GM19238 (cell line): Measurements from ENCODE around the gene GPNMB.
A peak's percentile ranks its signal among the peaks of the same experiment; 100 is the strongest.

Experiments
- DNase-seq: peaks from one replicate; pipeline ENCODE4 v3.0.0; 2011; ENCODE audit warnings: low spot score; ENCODE audit not compliant: insufficient read length

Gene GPNMB

GRCh38 chr7:23228412-23228811 is 18.2 kb upstream of the GPNMB start:
- DNase-seq = no peak

- DNase-seq = no peak
Observed at GRCh38 chr7:23230641-23231101, 15.9 kb upstream of the GPNMB start.

- DNase-seq = no peak
Observed at GRCh38 chr7:23232966-23233365, 13.6 kb upstream of the GPNMB start.

- no peak for DNase-seq
Observed at GRCh38 chr7:23234569-23235296, 11.8 kb upstream of the GPNMB start.

GRCh38 chr7:23235813-23236221 is 10.8 kb upstream of the GPNMB start:
- DNase-seq = no peak

- DNase-seq = no peak
Observed at GRCh38 chr7:23237000-23237399, 9.6 kb upstream of the GPNMB start.

GRCh38 chr7:23238983-23239652 is 7.5 kb upstream of the GPNMB start:
- no peak for DNase-seq

GRCh38 chr7:23239698-23240097 is 6.9 kb upstream of the GPNMB start:
- no peak for DNase-seq

GRCh38 chr7:23242321-23242720 is 4.3 kb upstream of the GPNMB start:
- no peak for DNase-seq

GRCh38 chr7:23242935-23243334 is 3.6 kb upstream of the GPNMB start:
- DNase-seq = no peak

GRCh38 chr7:23247046-23247602 is 549 bp downstream of the GPNMB start:
- DNase-seq = no peak

- no peak for DNase-seq
Observed at GRCh38 chr7:23247603-23248335, 1.2 kb downstream of the GPNMB start.

- no peak for DNase-seq
Observed at GRCh38 chr7:23249486-23249885, 2.9 kb downstream of the GPNMB start.

- DNase-seq = no peak
Observed at GRCh38 chr7:23254051-23254681, 7.6 kb downstream of the GPNMB start.

GRCh38 chr7:23256731-23257130 is 10.2 kb downstream of the GPNMB start:
- DNase-seq = no peak

- DNase-seq = no peak
Observed at GRCh38 chr7:23260371-23260770, 13.8 kb downstream of the GPNMB start.

GRCh38 chr7:23261843-23262452 is 15.4 kb downstream of the GPNMB start:
- peak; percentile 61 for DNase-seq

GRCh38 chr7:23264916-23265458 is 18.4 kb downstream of the GPNMB start:
- DNase-seq = no peak

- no peak for DNase-seq
Observed at GRCh38 chr7:23266918-23267317, 20.3 kb downstream of the GPNMB start.

GRCh38 chr7:23267357-23267756 is 20.8 kb downstream of the GPNMB start:
- DNase-seq = no peak

GRCh38 chr7:23268167-23268566 is 21.6 kb downstream of the GPNMB start:
- no peak for DNase-seq
